ENCODE results near the gene ARIH2. TPM values are rescaled to one million over a fixed set of nuclear protein-coding genes. Genes with fewer than 3 reads are reported as not detected.

ARIH2 gene
- total and polyA plus RNA-seq, 2 of the 8 experiments (the other 6 are each of a cell fraction or from before 2014, with no cell fraction given), result 72.9 to 136 TPM

GRCh38 chr3:49015765-49016164, 97.1 kb downstream of the ARIH2 start:
- 92% methylated on average over 6 of the region's 6 CpGs; no CpG with 5 or more reads in 1 of the 2 experiments for WGBS, 2 experiments (ENCODE audit: extremely low coverage in 1 of 2, insufficient coverage in 1 of 2, insufficient read length in 1 of 2, insufficient replicate concordance in 2 of 2, low coverage in 1 of 2, low lambda C conversion rate in 2 of 2, missing lambda C conversion rate in 1 of 2)
- peaks cover 0 to 38% of the 10 kb centered on the region in 2 experiments; a peak in 2 of 4 replicates for H3K79me2 ChIP-seq (ENCODE audit: control insufficient read depth in 1 of 2, insufficient read depth in 2 of 2, low read length in 2 of 2)
- no peak overlapping the region for H3K9ac ChIP-seq (replicated peaks in 1 of 4; ENCODE audit: extremely low read depth in 1 of 4, low read depth in 3 of 4, low read length in 3 of 4)
- DNase-seq (ENCODE audit: low read depth in 1 of 2, low spot score in 2 of 2), result no peak
- H3K14ac ChIP-seq (ENCODE audit: insufficient read length), result no peak overlapping the region
- no peak overlapping the region for H3K4ac ChIP-seq (replicated peaks; ENCODE audit: insufficient read length, low read depth, low read length)
- H2AK5ac ChIP-seq (ENCODE audit: low read depth, low read length), result no peak overlapping the region
- no peak overlapping the region for H4K5ac ChIP-seq (ENCODE audit: insufficient read length, low read depth, low read length)
- peaks cover 0 to 14% (median 7%) of the 10 kb centered on the region in 4 experiments; a peak in 6 of 7 replicates for H3K4me1 ChIP-seq (replicated peaks in 1 of 4; ENCODE audit: control insufficient read depth in 3 of 4, insufficient read depth in 4 of 4, low read length in 3 of 4)
- H3K9me3 ChIP-seq (ENCODE audit: insufficient read depth in 2 of 2, low read depth in 1 of 2, low read length in 1 of 2), result no peaks in the 10 kb centered on the region
- H3K23me2 ChIP-seq (ENCODE audit: low read depth, low read length), result peaks cover 21% of the 10 kb centered on the region
- H3K4me2 ChIP-seq (ENCODE audit: insufficient read depth in 1 of 2, low read depth in 2 of 2, low read length in 2 of 2), result no peak overlapping the region
- peaks cover 17% of the 10 kb centered on the region for H3K79me1 ChIP-seq (ENCODE audit: low read depth, low read length)
- H2BK15ac ChIP-seq (ENCODE audit: low read length), result no peak overlapping the region
- no peak for TF ChIP-seq ASH2L (IDR thresholded peaks at IDR 0.05; ENCODE audit: low read length)
- TF ChIP-seq ZNF274 (IDR thresholded peaks at IDR 0.05; ENCODE audit: borderline replicate concordance, extremely low read depth, low read length), result no peak
- no peak for TF ChIP-seq CHD2 (IDR thresholded peaks at IDR 0.05; ENCODE audit: low read length)
- TF ChIP-seq GTF2F1 (IDR thresholded peaks at IDR 0.05; ENCODE audit: borderline replicate concordance, low read depth, low read length), result no peak
- TF ChIP-seq RAD21 (IDR thresholded peaks at IDR 0.05 in 1 of 2, conservative IDR thresholded peaks at IDR 0.05 in 1 of 2; ENCODE audit: low read depth in 2 of 2, low read length in 2 of 2), result no peak
- no peak for TF ChIP-seq USF2 (IDR thresholded peaks at IDR 0.05; ENCODE audit: low read length)
- TF ChIP-seq PHF8 (conservative IDR thresholded peaks at IDR 0.05; ENCODE audit: low read depth, low read length), result no peak
- no peak for TF ChIP-seq YY1 (IDR thresholded peaks at IDR 0.05; ENCODE audit: low read depth, low read length)
- TF ChIP-seq BACH1 (IDR thresholded peaks at IDR 0.05; ENCODE audit: low read length), result no peak
- no peak for TF ChIP-seq TCF12 (IDR thresholded peaks at IDR 0.05; ENCODE audit: low read depth, low read length)
- no peak for TF ChIP-seq NRF1 (IDR thresholded peaks at IDR 0.05; ENCODE audit: low read depth, low read length)
- no peak for TF ChIP-seq SIN3A (conservative IDR thresholded peaks at IDR 0.05 in 1 of 2, IDR thresholded peaks at IDR 0.05 in 1 of 2; ENCODE audit: low read depth in 1 of 2, low read length in 2 of 2)
- H4K20me1 ChIP-seq (replicated peaks in 1 of 2; ENCODE audit: control insufficient read depth in 1 of 2, insufficient read depth in 2 of 2, low read length in 2 of 2), result peaks cover 36 to 42% of the 10 kb centered on the region in 2 experiments
- ChIA-PET CTCF (ENCODE audit: partially characterized antibody) (interaction anchor here (0.9 to 24.3 kb wide), 3 partner anchors 11 to 351 kb away, joined by 3 to 467 read pairs (median 42); partner anchors contain the start of genes P4HTM and WDR6), POLR2A (ENCODE audit: partially characterized antibody) (interaction anchor here (0.7 to 38.8 kb wide), 10 partner anchors 3 to 117 kb away, joined by 3 to 1518 read pairs (median 3); partner anchors contain the start of genes DALRD3, IMPDH2, LAMB2 and NDUFAF3)
- no peaks in the 10 kb centered on the region for H3K27me3 ChIP-seq (replicated peaks in 1 of 4; ENCODE audit: control insufficient read depth in 3 of 4, extremely low read depth in 1 of 4, insufficient read depth in 3 of 4, low read length in 3 of 4)
- H2BK5ac ChIP-seq (ENCODE audit: low read depth, low read length), result no peak overlapping the region
- H3K4me3 ChIP-seq (ENCODE audit: extremely low read depth in 1 of 4, insufficient read depth in 2 of 4, low read depth in 3 of 4, low read length in 4 of 4), result no peak overlapping the region
- no peak overlapping the region for H3K56ac ChIP-seq (replicated peaks; ENCODE audit: insufficient read length, low read depth, low read length)
- H3K27ac ChIP-seq (ENCODE audit: low read depth, low read length), result no peak overlapping the region
- FAIRE-seq, result no peak
- H2BK12ac ChIP-seq (ENCODE audit: low read depth, low read length), result no peak overlapping the region
- no peak overlapping the region for H2BK120ac ChIP-seq (replicated peaks; ENCODE audit: low read depth, low read length)
- no peak overlapping the region for H3K18ac ChIP-seq (ENCODE audit: extremely low read depth, low read length)
- H3K23ac ChIP-seq (ENCODE audit: insufficient read length), result no peak overlapping the region
- H4K8ac ChIP-seq (ENCODE audit: extremely low read depth, insufficient read depth, low read length), result no peak overlapping the region
- no peak overlapping the region for H4K91ac ChIP-seq (replicated peaks; ENCODE audit: insufficient read length, low read length)
- H3K36me3 ChIP-seq (ENCODE audit: control insufficient read depth in 2 of 4, insufficient read depth in 4 of 4, low read length in 3 of 4), result peaks cover 15 to 50% (median 31%) of the 10 kb centered on the region in 4 experiments
- no peak overlapping the region for H2BK20ac ChIP-seq (ENCODE audit: low read length)
- no peak overlapping the region for H2AFZ ChIP-seq (ENCODE audit: low read length)

Measured in H1 (cell line).